RKO (cell line): ENCODE results near the gene IMPDH1.
A peak's percentile ranks its signal among the peaks of the same experiment; 100 is the strongest.

Experiments used
- DNase-seq: peaks from one replicate; pipeline ENCODE4 v3.0.0-alpha.2; 2016; ENCODE audit warnings: low spot score

IMPDH1 gene

DNA sequence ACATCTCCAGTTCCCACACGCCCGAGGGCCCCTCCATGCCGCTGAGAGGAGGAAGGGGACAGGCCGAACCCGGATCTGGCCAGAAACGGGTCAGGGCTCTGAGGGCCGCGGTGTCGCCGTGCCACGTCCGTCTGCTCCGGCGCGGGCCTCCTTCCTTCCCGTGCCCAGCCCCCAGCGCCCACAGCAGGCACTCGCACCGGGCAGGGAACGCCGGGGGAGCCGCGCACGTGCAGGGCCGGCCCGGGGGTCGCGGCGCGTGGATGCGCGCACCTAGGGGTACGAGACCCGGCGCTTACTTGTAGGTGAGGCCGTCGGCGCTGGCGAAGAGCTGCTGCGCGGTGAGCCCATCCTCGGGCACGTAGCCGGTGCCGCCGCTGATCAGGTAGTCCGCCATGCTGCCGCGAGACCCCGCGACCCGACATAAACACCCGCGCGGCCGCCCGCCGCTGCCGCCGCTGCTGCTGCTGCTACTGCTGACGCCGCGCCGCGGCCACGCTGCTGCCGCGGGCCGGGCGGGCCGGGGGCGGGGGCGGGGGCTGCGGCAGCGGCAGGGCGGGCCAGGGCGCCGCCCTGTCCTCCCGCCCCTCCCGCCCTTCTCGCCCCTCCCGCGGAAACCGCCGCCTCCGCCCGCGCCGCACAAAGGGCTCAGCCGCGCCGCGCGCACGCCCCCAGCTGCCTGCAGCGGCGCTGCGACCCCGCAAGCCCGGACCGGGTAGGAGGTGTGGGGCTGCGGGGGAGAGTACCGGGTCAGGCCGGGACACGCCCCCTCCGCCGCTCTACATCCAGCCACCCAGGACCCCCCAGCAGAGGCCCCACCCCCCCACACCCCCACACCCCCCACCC lies 4.1 kb downstream of the IMPDH1 start:
- peak; percentile 69 for DNase-seq

DNA sequence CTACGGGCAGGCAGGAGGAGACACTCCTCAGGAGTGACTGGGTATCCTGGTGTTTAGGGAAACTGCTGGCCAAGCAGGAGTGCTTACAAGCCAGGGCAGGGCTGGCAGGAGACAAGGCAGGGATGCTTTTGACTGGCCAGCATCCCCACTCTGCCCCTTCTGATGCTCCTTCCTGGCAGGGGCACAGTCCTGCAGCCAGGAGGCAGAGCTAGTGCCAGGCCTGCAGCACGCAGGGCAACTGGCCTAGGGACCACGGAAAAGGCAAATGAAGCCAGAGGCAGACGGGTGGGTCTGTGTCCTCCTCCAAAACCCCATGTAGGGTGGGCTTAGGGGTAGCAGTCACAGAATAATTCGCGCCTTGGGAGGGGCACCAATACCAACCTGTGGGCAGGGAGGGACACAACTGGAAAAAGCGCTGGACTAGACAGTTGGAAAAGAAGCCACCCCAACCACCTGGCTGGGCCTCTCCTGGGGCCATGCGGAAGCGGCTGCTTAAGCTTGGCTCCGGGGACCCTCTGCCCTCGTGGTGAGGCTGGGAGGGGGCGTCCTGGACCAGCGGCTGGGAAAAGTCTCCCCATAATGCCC lies 4.8 kb downstream of the IMPDH1 start:
- DNase-seq = peak; percentile 83

DNA sequence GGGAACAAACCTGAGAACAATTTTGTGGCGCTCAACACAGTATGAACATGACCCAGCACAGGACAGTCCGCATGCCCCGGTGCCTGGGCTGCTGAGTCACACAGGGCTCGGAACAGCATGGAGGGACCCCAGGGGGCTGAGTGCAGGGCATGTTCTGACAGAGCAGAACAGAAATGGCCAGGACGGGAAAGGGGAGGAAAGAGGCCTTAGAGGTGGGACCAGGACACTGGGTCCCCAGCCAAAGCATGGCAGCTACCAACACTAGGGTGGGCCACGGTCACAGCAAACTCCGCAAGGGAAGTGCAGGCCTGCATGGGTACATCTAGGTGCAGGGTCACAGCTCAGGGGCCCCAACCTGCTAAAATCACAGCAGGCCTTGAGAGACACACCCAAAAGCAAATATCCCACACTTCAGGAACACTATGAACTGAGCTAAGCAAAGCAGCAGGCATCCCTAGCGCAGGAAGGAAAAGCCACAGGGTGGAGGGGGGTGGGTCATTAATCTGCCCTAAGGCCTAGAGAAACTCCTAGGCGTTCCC lies 5.6 kb downstream of the IMPDH1 start:
- peak; percentile 67 for DNase-seq

DNA sequence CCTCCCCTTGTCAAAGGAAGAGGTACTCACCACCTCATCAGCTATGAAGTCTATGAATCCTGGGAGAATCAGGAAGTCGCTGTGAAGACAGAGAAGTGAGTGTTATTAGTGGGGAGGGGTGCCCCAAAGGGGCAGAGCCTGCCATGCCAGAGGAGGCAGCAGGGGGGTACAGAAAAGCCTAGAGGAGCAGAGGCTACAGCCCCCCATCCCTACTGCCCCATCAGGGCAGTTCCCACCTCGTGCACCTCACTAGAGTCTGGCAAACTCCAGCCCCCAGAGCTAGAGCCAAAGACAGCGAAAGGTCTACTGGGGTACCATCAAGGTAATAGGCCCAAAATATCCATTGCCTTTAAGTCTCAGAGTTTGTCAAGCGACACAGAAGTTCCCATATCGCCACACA lies 6.1 kb downstream of the IMPDH1 start:
- no peak for DNase-seq

DNA sequence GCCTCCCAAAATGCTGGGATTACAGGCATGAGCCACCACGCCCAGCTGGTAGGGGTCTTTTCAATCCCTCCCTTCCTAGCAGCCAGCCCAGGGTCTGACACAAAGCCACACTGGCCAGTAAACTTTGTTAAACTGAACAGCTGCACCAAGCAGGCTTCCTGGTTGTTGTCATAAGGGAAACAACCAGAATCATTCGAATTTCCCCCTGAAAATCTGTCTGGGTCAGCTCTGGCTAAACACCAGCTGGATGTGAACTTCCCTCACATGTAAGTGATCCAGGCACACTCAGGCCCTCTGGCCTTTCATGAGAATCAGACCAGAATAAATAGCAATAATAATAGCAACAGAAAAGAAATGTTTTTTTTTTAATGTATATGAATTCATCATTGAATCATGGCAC lies 7.4 kb downstream of the IMPDH1 start:
- DNase-seq = no peak

DNA sequence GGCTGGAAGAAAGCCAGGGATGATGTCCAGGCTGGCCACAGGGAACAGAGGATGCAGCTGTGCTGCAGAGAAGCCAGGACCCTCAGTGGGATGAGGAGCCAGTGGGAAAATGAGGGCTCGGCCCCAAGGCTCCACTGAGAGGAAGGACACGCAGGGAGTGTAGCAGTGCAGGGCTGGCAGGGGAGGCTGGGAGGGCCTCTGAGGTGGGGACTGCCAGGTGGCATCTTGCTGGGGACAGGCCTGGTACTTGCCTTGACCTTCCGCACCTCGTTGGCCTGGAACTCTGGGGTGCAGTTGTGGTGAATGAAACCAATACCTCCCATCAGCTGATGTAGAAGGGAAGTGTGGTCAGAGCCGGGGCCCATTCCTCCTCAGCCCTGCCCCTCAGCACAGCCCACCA lies 9.2 kb downstream of the IMPDH1 start:
- DNase-seq = no peak

DNA sequence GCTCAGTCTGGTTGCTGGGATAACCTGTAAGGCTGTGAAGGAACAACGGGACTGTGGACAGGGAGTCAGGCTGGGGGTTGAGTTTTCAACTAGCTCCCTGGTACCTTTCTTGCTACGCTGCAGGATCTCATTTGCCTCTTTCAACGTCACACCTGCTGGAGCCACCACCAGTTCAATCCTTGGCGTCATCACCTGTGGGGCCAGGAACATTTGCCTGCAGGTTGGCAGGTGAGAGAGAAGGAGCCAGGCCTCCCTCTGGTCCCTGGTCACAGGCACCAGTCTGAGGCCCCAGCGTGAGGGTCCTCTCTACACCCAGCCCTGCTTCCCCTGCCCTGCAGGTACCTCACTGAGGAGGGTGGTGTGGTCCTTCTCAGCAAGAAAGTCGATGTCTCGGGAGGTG lies 9.8 kb downstream of the IMPDH1 start:
- DNase-seq = no peak

DNA sequence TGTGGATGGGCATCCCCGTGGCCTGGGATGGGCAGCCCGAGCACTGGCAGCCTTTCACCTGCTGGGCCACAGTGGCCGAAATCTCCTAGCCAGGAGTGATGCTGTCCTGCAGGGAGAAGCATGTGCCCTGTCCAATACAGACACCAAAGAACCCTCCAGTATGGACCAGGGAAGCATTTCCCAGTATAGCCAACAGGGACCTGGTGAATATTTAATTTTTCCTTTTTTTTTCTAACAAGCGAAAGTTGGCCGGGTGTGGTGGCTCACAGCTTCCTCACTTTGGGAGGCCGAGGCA lies 11.0 kb downstream of the IMPDH1 start:
- DNase-seq = no peak

DNA sequence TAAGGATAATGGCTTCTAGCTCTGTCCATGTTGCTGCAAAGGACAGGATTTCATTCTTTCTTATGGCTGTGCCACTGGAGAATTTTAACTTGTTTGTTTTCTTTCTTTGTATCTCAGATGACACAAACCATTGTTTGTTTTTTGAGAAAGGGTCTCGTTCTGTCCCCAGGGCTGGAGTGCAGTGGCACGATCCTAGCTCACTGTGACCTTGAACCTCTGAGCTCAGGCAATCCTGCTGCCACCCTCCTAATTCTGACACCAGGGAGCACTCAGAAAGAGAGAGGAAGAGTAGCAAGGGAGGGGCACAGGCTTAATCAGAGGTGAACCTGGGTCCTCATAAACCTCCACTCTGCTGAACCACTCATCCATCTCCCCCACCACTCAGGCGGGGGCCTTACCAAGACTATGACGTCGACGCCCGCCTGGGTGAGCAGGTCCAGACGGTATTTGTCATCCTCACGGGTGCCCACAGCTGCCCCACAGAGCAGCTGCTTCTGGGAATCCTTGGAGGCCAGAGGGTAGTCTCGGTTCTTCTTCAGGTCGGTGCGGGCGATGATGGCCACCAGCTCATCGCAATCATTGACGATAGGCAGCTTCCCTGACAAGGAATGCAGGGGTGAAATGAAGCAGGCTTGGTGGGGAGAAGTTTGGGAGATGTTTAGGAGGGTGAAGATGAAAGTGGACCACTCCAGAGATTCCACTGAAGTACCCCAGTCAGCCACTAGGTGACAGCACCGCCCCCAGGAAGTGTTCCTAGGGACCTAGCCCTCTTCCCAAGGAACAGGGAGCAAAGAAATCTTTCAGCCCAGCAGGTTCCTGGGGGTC lies 11.6 kb downstream of the IMPDH1 start:
- peak; percentile 62 for DNase-seq

DNA sequence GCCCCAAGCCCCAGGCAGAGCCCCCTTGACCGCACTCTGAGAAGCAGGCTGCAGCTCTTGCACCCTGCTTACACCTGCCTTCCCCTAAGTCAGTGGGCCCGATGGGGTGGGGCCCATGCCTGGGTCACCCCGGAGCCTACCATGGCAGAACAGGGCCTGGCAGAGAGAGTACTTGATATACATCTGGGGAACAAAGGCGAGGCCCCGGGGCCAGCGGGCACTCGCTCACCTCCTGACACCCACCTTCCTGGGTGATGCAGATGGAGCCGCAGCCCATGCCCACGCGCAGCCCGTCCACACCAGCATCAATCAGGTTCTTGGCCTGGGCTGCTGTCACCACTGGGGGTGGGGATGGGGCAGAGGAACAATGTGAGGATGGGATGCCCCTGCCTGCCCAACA lies 13.4 kb downstream of the IMPDH1 start:
- no peak for DNase-seq

DNA sequence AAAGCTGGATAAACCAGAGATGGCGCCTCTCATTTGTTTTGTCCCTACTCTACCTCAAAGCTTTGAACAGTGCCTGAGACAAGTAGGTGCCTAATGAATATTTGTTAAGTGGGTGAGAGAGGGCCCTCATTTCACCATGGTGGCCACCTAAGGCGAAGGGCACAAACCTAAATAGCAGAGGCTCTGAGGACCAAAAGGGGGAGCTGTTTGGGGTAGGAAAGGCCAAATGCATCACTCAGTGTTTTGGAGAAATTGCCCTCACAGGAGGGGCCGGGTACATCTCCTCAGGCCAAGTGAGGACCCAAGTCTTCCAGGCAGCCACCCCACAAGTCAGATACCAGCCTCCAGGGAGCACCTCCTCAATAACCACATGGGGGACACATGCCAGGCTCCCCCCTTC lies 14.0 kb downstream of the IMPDH1 start:
- DNase-seq = no peak

DNA sequence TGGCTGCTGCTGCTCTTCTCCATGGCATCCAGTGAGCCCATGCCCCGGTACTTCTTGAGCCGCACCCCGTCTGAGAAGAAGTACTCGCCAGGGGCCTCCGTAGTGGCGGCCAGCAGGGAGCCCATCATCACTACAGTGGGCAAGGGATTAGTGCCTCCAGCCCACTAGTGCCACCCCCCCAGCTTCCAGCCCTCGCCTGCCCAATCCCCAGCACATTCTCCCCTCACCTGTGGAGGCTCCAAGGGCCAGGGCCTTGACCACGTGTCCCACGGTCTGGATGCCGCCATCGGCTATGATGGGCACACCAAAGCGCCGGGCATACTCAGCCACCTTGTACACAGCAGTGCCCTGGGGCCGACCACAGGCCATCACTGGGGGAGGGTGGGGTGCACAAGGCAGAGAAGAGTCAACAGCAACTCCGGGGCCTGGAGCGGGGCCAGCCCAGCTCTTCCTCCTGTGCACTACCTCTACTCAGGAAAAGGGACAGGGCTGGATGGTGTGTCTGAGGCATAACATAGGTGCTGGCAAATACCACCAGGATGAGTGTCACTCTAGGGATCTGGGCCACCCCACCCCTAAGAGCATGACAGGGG lies 14.8 kb downstream of the IMPDH1 start:
- DNase-seq = no peak

DNA sequence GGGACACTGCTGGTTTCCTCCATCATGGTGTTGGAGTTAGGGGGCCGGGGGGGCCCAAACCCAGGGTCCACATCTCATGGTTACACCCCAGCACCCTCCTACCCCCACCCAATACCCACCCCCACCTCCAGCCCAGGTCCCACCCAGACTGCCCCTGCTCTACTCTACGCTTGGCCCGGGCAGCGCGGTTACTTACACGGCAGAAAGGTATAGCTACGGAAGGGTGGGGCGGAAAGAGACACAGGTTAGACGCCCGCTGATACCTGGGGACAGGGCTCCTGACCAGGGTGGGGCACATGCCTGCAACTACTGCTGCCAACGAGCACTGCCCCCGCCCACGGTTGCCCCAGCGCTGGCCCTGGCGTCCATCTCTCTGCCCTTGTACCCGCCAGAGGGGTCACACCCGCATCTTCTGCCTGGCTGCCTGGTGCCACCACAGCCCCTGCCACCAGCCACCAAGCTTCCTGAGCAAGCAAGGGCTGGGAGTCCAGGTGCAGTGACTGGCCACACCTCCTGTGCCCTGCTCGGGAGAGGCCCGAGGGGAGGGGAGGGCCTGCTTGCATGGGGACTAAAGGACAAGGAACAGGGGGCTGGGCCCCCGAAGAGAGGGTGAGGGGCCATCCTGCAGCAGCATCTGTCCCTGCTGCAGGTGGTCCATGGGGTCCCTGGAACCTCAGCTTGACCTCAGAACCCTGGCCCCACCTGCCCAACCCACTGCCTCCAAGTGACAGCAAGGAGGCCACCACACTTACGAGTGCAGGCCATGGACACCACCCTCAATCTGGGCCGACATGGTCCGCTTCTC lies 16.1 kb downstream of the IMPDH1 start:
- DNase-seq = no peak

DNA sequence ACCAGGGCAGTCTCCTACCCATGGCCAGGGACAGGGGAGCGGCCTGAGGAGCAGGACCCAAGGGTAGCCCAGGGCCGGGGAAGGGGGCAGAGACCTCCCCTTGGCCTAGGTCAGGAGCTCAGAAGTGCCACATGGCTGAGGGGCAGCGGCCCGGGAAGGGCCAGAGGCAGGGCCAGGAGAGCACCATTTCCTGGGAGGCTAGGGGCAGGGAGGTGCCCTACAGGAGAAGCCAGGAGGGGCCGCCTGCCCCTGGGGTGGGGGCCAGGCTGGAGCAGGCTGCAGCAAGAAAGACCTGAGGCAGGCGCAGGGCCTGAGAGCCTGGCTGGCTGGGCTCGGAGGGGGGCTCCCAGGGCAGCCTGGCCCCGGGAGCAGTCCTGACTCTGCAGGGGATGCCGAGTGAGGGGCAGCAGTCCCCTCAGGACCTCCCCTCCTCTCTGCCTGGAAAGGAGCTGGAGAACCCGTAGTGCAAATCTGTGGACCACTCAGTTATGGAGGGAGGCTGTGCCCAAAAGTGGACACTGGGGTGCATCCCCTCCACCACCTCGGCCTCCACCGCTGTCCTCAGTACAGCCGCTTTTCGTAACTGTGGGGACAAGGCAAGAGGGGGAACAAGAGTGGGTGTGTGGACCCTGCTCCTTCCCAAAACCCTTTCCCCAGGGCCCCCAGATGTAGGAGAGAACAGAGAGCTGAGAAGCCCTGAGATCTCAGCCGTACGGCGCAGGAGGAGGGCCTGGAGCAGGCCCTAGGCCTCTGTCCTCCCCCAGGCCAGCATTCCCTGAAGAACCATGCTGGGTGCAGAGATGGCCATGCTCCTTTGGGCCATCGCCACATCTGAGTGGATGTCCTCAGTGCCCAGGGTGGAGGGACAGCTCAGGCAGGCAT lies 17.1 kb downstream of the IMPDH1 start:
- DNase-seq = no peak

DNA sequence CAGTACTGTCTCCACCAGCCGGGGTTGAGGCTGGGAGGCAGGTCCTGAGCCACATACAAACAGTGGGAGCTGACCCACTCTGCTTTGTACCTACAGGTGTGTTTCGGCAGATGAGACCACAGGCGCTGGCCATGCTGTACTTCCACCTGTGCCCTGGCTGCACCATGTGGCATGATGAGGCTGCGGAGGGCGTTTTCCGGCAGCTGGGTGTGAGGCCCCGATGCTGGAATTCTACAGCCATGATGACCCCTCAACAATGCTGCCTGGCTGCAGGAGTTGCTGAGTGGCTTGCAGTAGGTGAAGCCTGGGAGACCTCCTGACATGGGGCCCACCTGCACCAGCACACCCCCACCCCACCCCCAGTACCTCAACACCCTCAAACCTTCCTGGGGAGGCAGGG lies 18.0 kb downstream of the IMPDH1 start:
- no peak for DNase-seq

DNA sequence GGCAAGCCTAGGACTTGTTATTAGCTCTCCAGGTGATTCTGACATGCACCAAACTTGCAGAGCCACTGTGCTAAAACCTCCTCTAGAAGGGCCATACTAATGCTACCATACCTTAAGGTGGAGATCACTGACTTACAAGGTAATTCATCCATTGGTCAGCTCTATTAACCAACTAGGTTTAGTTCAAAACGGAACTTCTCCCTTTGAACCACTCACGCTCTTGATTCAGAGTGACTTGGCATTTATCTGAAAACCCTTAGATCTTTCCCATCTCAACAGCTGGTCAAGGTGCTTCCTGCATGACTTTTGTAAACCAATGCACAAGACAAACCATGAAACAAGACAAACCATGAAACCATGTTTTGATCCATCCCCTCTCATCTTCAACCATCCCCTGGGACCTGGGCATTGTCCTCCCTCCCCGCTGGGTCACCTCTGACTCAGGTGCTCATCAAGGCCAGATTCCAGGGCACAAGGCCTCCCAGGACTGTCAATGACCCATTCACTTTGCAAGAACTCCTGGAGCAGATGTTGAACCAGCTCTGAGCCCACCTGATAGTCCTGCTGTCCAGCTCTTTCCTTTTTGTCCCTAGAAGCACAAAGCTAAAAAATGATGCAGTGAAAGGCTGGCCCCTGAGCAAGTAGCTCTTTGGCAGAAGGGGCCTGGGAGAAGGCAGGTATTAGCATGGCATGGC lies 18.8 kb downstream of the IMPDH1 start:
- DNase-seq = no peak

DNA sequence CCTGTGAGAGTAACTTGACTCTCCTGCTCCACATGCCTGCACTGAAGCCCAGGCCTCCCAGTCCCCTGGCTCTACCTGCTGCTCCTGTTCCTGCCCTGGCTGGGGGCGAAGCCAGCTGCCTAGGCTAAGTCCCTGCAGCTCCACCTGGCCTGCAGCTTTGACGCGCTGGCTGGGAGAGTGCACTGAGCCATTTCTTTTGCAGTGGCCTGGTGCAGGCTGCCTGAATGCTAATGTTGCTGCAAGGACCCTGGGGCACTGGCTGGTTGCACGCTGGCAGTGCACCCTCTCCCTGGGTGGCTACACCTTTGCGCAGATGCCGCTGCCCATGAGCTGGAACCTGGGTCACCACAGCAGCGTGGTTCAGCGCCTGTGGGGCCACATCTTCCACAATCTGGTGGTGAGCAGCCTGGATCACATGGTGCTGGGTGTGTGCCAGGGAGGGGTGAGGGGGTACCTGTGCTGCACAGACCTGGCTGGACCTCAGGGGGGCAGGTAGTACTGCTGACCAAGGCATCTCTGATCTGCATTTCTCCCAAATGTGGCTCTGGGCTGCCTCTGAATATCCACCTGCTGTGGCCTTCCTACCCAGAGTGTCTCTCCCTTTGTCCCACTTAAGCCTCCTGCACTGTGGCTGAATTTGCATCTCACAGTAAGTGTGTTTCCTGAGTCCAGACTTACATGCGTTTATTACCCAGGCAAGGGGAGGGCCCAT lies 20.0 kb downstream of the IMPDH1 start:
- DNase-seq = no peak

DNA sequence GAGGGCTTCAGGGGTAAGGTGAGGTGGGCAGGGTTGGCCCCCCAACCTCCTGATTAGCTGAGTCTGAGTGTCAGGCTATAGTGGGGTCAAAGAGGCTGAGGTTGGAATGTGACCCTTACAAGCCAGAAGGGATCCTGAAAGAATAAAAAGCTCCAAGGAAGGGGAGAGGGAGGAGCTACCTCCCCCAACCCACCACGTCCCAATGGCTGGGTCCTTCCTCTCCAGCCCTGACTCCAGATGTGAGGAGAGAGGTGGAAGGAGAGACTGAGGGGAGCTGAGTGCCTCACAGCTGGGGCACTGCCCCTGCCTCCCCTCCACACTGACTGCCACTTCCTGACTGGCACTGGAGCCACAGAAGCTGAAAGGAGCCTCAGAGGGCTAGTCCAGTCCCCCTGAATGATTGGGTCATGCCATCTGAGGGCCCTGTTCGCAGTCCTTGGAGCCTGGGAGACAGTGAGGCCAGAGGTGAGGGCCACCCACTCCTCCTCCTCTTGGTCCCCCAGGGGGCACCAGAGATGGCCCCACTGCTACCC lies 20.6 kb downstream of the IMPDH1 start:
- no peak for DNase-seq

DNA sequence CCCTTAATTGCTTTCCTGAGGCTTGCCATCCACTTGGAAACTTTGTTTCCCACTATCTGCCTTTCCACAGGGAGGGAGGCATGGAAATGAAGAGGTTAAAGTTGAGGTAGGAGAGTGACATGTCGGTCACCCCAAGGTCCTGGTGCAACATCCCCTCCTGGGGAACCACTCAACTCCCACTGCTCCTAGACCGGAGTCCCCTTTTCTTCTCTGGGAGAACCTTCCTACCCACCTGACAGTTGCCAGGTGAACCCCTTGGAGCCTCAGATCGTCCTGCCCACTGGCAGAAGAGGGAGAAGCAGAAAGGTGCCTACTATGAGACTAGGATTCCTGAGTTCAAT lies 21.7 kb downstream of the IMPDH1 start:
- no peak for DNase-seq
